ENCODE results near the gene WFDC6. TPM values are rescaled to one million over a fixed set of nuclear protein-coding genes. Genes with fewer than 3 reads are reported as not detected.
"Not testable (repeated sequence)": the region's sequence is repeated elsewhere in the genome, so short reads cannot be mapped to it uniquely, and the experiment has no call there.

Gene WFDC6
- total and polyA plus RNA-seq, 3 experiments from 2014 or later, result not detected

DNA sequence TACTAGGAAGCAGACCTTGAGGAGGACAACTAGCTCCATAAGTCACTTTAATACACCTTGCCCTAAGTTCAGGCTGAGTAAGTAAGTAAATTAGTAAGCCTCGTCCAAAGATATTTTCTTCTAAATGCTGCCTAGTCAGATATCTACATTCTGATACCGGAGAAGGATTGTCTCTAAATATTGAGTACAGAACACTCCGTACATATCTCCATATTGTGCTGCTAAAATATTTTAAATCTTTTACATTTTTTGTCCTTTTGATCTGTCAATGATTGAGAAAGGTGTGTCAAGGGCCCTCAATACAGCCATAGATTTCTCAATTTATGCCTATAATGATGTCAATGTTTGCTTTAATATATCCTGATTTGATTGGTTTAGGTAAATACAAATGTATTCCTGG is 36.6 kb upstream of the WFDC6 start:
- H3K4me3 Mint-ChIP-seq, result no peak overlapping the region
- Histone ChIP-seq H3K4me1 (ENCODE audit: insufficient read depth, low read length) (no peaks in the 10 kb centered on the region), H3K4me3 (ENCODE audit: low read length) (no peak overlapping the region), H3K36me3 (ENCODE audit: insufficient read depth, low read length) (no peaks in the 10 kb centered on the region), H3K27ac (ENCODE audit: low read depth, low read length) (no peak overlapping the region), H3K9me3 (ENCODE audit: low read length) (no peaks in the 10 kb centered on the region), H3K27me3 (ENCODE audit: insufficient read depth, low read length, poor library complexity, severe bottlenecking) (no peaks in the 10 kb centered on the region)
- H3K9me3 Mint-ChIP-seq, result no peaks in the 10 kb centered on the region
- no peaks in the 10 kb centered on the region for H3K36me3 Mint-ChIP-seq
- DNase-seq, result no peak
- no peaks in the 10 kb centered on the region for H3K4me1 Mint-ChIP-seq
- peaks cover 6 to 29% of the 10 kb centered on the region in 2 donors for H3K27me3 Mint-ChIP-seq
- CTCF ChIA-PET, result no interaction called here
- no peak overlapping the region for H3K27ac Mint-ChIP-seq
- POLR2A ChIA-PET, result no interaction called here

GRCh38 chr20:45569650-45570049 is 30.4 kb upstream of the WFDC6 start:
- H3K27ac ChIP-seq (ENCODE audit: low read depth, low read length); CTCF ChIA-PET; H3K4me3 Mint-ChIP-seq; H3K27me3 ChIP-seq (ENCODE audit: insufficient read depth, low read length, poor library complexity, severe bottlenecking); H3K4me1 ChIP-seq (ENCODE audit: insufficient read depth, low read length); H3K27ac Mint-ChIP-seq; DNase-seq; H3K4me1 Mint-ChIP-seq; H3K4me3 ChIP-seq (ENCODE audit: low read length); H3K36me3 ChIP-seq (ENCODE audit: insufficient read depth, low read length); H3K9me3 Mint-ChIP-seq; H3K9me3 ChIP-seq (ENCODE audit: low read length); POLR2A ChIA-PET; H3K36me3 Mint-ChIP-seq: not testable (repeated sequence)
- peaks cover 5 to 19% of the 10 kb centered on the region in 2 donors for H3K27me3 Mint-ChIP-seq

GRCh38 chr20:45564760-45565276 is 25.5 kb upstream of the WFDC6 start:
- Mint-ChIP-seq H3K9me3 (peaks cover 0 to 3% (median 0%) of the 10 kb centered on the region in 5 donors), H3K27me3 (peaks cover 26 to 47% of the 10 kb centered on the region in 2 donors), H3K27ac (no peak overlapping the region), H3K36me3 (no peaks in the 10 kb centered on the region), H3K4me1 (no peaks in the 10 kb centered on the region), H3K4me3 (no peak overlapping the region)
- CTCF ChIA-PET, result no interaction called here
- no peak overlapping the region for H3K4me3 ChIP-seq (ENCODE audit: low read length)
- H3K27ac ChIP-seq (ENCODE audit: low read depth, low read length), result no peak overlapping the region
- no peaks in the 10 kb centered on the region for H3K36me3 ChIP-seq (ENCODE audit: insufficient read depth, low read length)
- H3K27me3 ChIP-seq (ENCODE audit: insufficient read depth, low read length, poor library complexity, severe bottlenecking), result no peaks in the 10 kb centered on the region
- H3K4me1 ChIP-seq (ENCODE audit: insufficient read depth, low read length), result no peaks in the 10 kb centered on the region
- POLR2A ChIA-PET, result no interaction called here
- no peaks in the 10 kb centered on the region for H3K9me3 ChIP-seq (ENCODE audit: low read length)
- no peak for DNase-seq

GRCh38 chr20:45555198-45555597 is 15.9 kb upstream of the WFDC6 start:
- Mint-ChIP-seq H3K27ac (no peak overlapping the region), H3K27me3 (peaks cover 6 to 43% of the 10 kb centered on the region in 2 donors), H3K9me3 (peaks cover 0 to 4% (median 1%) of the 10 kb centered on the region in 5 donors), H3K36me3 (no peaks in the 10 kb centered on the region), H3K4me1 (no peaks in the 10 kb centered on the region), H3K4me3 (no peak overlapping the region)
- no peak for DNase-seq
- Histone ChIP-seq H3K4me1 (ENCODE audit: insufficient read depth, low read length) (no peaks in the 10 kb centered on the region), H3K27ac (ENCODE audit: low read depth, low read length) (no peak overlapping the region), H3K36me3 (ENCODE audit: insufficient read depth, low read length) (no peaks in the 10 kb centered on the region), H3K27me3 (ENCODE audit: insufficient read depth, low read length, poor library complexity, severe bottlenecking) (no peaks in the 10 kb centered on the region), H3K4me3 (ENCODE audit: low read length) (no peak overlapping the region), H3K9me3 (ENCODE audit: low read length) (no peaks in the 10 kb centered on the region)
- CTCF ChIA-PET, result no interaction called here
- POLR2A ChIA-PET, result no interaction called here

- H3K9me3 Mint-ChIP-seq, result peaks cover 0 to 5% (median 3%) of the 10 kb centered on the region in 5 donors
- Histone ChIP-seq H3K4me1 (ENCODE audit: insufficient read depth, low read length) (no peaks in the 10 kb centered on the region), H3K27ac (ENCODE audit: low read depth, low read length) (no peak overlapping the region), H3K36me3 (ENCODE audit: insufficient read depth, low read length) (no peaks in the 10 kb centered on the region), H3K9me3 (ENCODE audit: low read length) (no peaks in the 10 kb centered on the region), H3K27me3 (ENCODE audit: insufficient read depth, low read length, poor library complexity, severe bottlenecking) (no peaks in the 10 kb centered on the region), H3K4me3 (ENCODE audit: low read length) (no peak overlapping the region)
- no peaks in the 10 kb centered on the region for H3K36me3 Mint-ChIP-seq
- H3K27me3 Mint-ChIP-seq, result peaks cover 15 to 39% of the 10 kb centered on the region in 2 donors
- ChIA-PET POLR2A (no interaction called here), CTCF (no interaction called here)
- H3K4me1 Mint-ChIP-seq, result no peaks in the 10 kb centered on the region
- H3K4me3 Mint-ChIP-seq, result no peak overlapping the region
- DNase-seq, result no peak
- no peak overlapping the region for H3K27ac Mint-ChIP-seq
Measured at GRCh38 chr20:45552456-45552855, 13.2 kb upstream of the WFDC6 start.

GRCh38 chr20:45550765-45551164 is 11.5 kb upstream of the WFDC6 start:
- Histone ChIP-seq H3K27me3 (ENCODE audit: insufficient read depth, low read length, poor library complexity, severe bottlenecking) (no peaks in the 10 kb centered on the region), H3K36me3 (ENCODE audit: insufficient read depth, low read length) (no peaks in the 10 kb centered on the region), H3K27ac (ENCODE audit: low read depth, low read length) (no peak overlapping the region), H3K4me3 (ENCODE audit: low read length) (no peak overlapping the region), H3K4me1 (ENCODE audit: insufficient read depth, low read length) (no peaks in the 10 kb centered on the region), H3K9me3 (ENCODE audit: low read length) (no peaks in the 10 kb centered on the region)
- POLR2A ChIA-PET, result no interaction called here
- Mint-ChIP-seq H3K27me3 (peaks cover 16 to 36% of the 10 kb centered on the region in 2 donors), H3K9me3 (peaks cover 0 to 5% (median 3%) of the 10 kb centered on the region in 5 donors), H3K4me1 (no peaks in the 10 kb centered on the region), H3K27ac (no peak overlapping the region), H3K36me3 (no peaks in the 10 kb centered on the region), H3K4me3 (no peak overlapping the region)
- CTCF ChIA-PET, result interaction anchor here (0.6 kb wide), 1 partner anchor 220 kb away, joined by 3 read pairs; no protein-coding TSS in a partner anchor
- DNase-seq, result no peak

DNA sequence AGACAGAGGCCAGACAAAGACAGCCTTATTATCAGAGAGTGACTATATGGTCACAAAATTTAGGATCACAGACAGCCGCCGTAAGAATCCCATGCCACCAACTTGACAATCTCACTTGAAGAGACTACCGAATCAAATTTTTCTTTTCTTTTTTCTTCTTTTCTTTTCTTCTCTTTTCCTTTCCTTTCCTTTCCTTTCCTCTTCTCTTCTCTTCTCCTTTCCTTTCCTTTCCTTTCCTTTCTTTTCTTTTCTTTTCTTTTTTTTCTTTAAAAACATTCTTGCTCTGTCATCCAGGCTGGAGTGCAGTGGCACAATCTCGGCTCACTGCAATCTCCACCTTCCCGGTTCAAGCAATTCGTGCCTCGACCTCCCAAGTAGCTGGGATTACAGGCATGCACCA is 9.1 kb upstream of the WFDC6 start:
- H3K36me3 ChIP-seq (ENCODE audit: insufficient read depth, low read length), result no peaks in the 10 kb centered on the region
- Mint-ChIP-seq H3K4me3 (no peak overlapping the region), H3K36me3 (no peaks in the 10 kb centered on the region), H3K9me3 (peaks cover 0 to 3% (median 3%) of the 10 kb centered on the region in 5 donors), H3K27me3 (peaks cover 17 to 40% of the 10 kb centered on the region in 2 donors), H3K4me1 (no peaks in the 10 kb centered on the region), H3K27ac (no peak overlapping the region)
- no peaks in the 10 kb centered on the region for H3K9me3 ChIP-seq (ENCODE audit: low read length)
- H3K27me3 ChIP-seq (ENCODE audit: insufficient read depth, low read length, poor library complexity, severe bottlenecking), result peaks cover 5% of the 10 kb centered on the region
- H3K4me3 ChIP-seq (ENCODE audit: low read length), result no peak overlapping the region
- POLR2A ChIA-PET, result no interaction called here
- H3K4me1 ChIP-seq (ENCODE audit: insufficient read depth, low read length), result no peaks in the 10 kb centered on the region
- no peak overlapping the region for H3K27ac ChIP-seq (ENCODE audit: low read depth, low read length)
- DNase-seq, result no peak
- CTCF ChIA-PET, result no interaction called here

GRCh38 chr20:45547206-45547770 is 8.0 kb upstream of the WFDC6 start, which contains the start of gene EPPIN:
Gene EPPIN (minus strand): TSS chr20:45547401. CDS start chr20:45547357, 44 bp downstream.
- H3K27ac ChIP-seq (ENCODE audit: low read depth, low read length), result no peak within 1 kb of the TSS
- peaks cover 0 to 3% (median 3%) of the 10 kb centered on the region in 5 donors for H3K9me3 Mint-ChIP-seq
- ChIA-PET CTCF (interaction anchor here (0.8 kb wide), 1 partner anchor 223 kb away, joined by 3 read pairs; no protein-coding TSS in a partner anchor), POLR2A (no interaction called here)
- no peak within 1 kb of the TSS for H3K4me3 Mint-ChIP-seq
- no peak within 1 kb of the TSS for H3K27ac Mint-ChIP-seq
- H3K4me1 ChIP-seq (ENCODE audit: insufficient read depth, low read length), result no peaks in the 10 kb centered on the region
- no peak for DNase-seq
- no peaks in the 10 kb centered on the region for H3K9me3 ChIP-seq (ENCODE audit: low read length)
- H3K27me3 Mint-ChIP-seq, result peaks cover 18 to 37% of the 10 kb centered on the region in 2 donors
- peaks cover 5% of the 10 kb centered on the region for H3K27me3 ChIP-seq (ENCODE audit: insufficient read depth, low read length, poor library complexity, severe bottlenecking)
- no peaks in the 10 kb centered on the region for H3K36me3 Mint-ChIP-seq
- no peak within 1 kb of the TSS for H3K4me3 ChIP-seq (ENCODE audit: low read length)
- no peaks in the 10 kb centered on the region for H3K36me3 ChIP-seq (ENCODE audit: insufficient read depth, low read length)
- H3K4me1 Mint-ChIP-seq, result no peaks in the 10 kb centered on the region

All from CD8-positive, alpha-beta memory T cell (primary cell).